Loucy (cell line): Measurements from ENCODE around the gene KCNJ12.

Experiments
- CTCF ChIP-seq: fragments of 200-600 bp; sonication (generic); conservative IDR thresholded peaks from 2 replicates; pipeline ENCODE4 v1.5.1; 2014; ENCODE audit warnings: mild to moderate bottlenecking, antibody characterized with exemption, low read length
- EZH2phosphoT487 ChIP-seq: fragments of 200-600 bp; IDR thresholded peaks from 2 replicates; pipeline ENCODE4 v1.6.1; 2018; ENCODE audit warnings: antibody characterized with exemption, mild to moderate bottlenecking, moderate library complexity, borderline replicate concordance

GRCh38 chr17:21352221-21352980 lies 23.8 kb upstream of the KCNJ12 start:
- TF ChIP-seq EZH2phosphoT487 (no peak), CTCF (no peak)
